Astrocyte of the hippocampus (primary cell): ENCODE results near the gene FIBCD1.
"Not testable (repeated sequence)": the region's sequence is repeated elsewhere in the genome, so short reads cannot be mapped to it uniquely, and the experiment has no call there.

Source experiments
- DNase-seq: peaks from one replicate; pipeline ENCODE4 v3.0.0; 2011; ENCODE audit warnings: low read depth, low spot score

FIBCD1 gene

DNA sequence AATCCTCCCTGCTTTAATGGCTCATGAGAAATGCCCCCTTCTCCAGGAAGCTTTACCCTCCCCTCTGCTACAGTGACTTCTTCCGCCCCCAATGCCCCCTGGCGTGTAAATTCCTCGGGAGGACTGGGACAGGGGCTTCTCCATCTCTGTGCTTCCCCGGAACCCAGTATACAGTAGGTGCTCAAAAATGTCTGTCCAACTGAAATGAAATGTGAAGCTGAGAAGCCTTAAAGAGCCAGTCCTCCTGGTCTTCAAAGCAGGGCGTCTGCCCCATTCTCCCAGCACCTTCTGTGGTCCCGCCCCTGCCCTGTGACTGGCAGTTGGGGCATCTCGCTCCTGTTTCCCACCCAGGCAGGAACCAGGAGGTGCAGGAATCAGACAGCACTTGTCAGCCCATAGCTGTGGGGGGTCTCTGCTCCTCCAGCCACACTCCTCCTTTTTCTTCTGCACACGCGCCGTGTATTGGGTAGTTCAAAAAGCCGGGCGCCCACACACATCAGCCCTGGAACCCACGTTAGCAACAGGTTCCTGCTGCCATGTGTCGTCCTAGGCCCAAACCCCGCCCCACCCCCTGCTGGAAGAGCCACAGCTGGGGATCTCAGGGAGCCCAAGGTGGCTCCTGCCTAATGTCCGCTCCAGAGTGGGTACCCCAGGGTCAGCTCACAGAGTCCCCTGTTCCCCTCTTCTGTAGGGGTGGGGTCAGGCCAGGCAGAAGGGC lies 16.0 kb downstream of the FIBCD1 start:
- DNase-seq, result no peak

GRCh38 chr9:130921989-130922892 lies 16.8 kb downstream of the FIBCD1 start:
- no peak for DNase-seq

- DNase-seq, result no peak
These were observed 17.6 kb downstream of the FIBCD1 start for GRCh38 chr9:130921300-130921988.

- no peak for DNase-seq
These were observed 18.2 kb downstream of the FIBCD1 start for GRCh38 chr9:130920762-130921299.

DNA sequence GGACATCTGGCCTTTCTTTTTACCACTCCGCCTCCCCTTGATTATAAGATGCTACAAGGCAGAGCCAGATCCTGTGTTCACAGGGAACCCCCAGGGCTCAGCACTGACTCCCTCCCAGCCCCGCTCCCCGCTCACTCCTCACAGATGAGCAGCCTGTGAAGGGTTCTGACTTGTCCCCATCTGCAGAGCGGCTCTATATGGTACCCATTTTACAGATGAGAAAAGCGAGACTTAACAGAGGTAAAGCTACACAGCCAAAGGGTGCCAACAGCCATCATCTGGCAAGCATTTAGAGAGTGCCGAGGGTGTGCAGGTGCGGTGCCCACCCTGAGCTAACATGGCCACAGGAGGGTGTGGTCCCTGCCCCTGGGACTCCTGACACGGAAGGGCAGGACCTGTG lies 18.8 kb downstream of the FIBCD1 start:
- no peak for DNase-seq

DNA sequence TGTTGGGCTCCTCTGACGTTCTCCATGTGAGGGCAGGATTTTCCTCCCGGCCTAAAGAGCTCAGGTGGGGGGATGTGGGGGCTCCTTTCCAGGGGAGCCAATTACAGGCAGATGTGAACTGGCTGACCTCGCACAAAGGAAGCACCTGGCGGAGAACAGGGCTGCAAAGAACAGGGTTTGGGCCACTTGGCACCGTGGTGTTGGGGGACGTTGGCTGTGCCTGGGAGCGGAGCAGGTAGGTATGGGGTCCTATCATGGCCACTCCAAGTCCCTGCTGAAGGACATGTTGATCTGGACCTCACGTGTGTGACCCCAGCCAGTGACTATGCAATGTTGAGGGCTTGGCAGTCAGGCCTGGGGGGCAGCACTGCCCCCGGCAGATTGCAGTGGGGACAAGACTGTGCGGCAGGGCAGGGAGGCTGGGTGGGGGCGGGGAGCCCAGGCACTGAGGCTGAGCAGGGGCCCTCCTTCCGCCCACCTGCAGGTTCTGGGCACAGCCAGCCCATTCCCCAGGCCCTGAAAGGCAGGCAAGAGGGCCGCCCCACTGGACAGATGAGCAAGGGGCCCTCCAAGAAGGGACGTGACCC lies 19.4 kb downstream of the FIBCD1 start:
- DNase-seq, result no peak

DNA sequence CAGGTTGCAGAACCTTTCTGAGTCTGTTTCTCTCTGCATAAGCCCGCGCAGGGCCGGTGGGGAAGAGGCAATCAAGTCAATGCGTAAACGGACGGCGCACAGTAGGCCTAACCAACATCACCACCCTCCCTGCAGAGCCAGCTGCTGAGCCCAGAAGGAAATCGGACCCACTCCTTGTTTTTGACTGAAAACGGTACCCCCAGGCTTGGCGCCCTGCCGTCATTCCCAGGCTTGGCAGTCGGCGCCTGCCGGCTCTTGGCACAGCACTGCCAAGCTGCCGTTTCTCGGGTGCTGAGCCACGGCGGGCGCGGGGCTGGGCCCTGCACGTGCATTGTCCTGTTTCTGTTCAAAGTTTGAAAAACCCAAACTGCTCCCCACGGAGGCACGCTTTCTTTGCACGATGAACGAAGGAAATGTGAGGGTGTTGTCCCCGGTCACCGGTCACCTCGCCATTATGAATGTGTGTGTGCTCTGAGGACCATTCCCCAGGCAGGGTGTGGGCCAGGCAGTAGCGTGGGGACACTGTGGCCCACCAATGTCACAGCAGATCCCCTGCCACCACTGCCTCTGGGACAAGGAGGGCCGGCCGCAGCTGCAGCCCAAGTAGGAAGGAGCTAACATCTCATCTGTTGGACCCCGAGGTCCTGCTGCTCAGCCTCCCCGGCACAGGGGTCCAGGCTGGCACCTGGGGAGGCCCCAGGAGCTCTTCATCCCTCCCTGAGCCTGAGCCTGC lies 20.1 kb downstream of the FIBCD1 start:
- no peak for DNase-seq

DNA sequence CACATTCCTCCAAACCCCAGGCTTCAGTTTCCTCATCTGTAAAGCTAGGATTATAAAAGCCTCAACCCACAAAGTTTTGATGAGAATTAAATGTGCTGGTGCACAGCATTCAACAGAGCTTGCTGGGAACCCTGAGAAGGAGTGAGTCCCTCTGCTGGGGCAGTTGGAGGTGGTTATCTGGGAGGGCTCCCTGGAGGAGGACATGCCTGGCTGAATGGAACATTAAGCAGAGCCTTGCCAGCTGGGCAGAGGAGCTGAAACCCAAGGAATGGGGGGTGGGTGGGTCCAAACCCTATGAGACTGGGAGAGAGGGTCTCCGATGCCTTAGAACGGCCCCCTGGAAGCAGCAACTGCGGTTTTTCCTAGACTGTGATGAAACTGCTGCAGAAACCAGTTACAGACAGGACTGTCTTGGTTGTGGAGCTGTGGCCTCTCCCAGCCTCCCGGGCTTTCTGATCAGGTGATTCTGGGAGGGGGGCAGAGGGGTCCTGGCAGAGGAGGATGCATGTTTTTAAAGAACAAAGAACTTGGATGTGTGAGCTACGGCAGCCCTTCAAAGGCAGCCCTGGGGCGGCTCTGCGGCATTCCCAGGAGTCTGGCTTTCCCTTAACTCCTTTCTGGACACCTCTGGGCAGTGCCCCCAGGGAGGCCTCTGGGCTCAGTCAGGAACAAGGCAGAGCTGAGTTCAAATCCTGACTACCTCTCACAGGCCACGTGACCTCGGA lies 20.8 kb downstream of the FIBCD1 start:
- no peak for DNase-seq

DNA sequence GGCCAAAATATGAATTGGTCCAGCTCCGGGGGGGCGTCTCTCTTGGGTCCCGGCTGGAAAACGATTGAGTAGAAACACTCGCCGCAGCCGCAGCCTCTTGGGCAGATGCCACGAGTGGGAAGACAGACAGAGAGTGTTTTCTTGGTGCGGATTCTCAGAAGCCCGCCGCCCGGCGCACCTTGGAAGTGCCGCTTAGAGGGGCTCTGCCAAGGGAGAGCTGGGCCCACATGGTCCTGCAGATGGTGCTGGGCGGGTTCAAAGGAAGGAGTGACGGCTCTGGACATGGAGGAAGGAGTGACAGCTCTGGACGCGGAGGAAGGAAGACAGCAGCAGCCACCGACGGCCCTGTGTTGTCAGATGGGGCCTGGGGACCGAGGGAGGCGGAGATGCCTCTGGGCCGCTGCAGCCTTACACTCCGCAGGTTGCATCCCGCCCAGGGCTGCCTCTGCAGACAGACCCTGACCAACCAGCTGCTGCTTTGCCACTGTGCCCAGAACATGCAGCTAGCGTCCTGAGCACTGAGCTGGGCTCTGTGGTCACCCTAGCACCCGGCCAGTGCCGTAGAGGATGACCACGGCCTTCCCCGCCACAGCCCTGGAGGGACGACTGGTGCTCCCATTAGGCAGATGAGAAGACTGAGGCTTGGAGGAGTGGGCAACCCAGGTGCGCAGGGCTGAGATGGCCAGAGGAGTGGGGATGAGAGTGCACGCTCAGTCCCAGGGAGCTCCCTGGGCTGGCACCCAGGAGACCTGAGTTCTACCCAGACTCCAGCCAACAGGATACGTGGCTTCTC lies 21.7 kb downstream of the FIBCD1 start:
- DNase-seq, result no peak

- no peak for DNase-seq
These were observed 24.0 kb downstream of the FIBCD1 start for GRCh38 chr9:130915096-130915447.

DNA sequence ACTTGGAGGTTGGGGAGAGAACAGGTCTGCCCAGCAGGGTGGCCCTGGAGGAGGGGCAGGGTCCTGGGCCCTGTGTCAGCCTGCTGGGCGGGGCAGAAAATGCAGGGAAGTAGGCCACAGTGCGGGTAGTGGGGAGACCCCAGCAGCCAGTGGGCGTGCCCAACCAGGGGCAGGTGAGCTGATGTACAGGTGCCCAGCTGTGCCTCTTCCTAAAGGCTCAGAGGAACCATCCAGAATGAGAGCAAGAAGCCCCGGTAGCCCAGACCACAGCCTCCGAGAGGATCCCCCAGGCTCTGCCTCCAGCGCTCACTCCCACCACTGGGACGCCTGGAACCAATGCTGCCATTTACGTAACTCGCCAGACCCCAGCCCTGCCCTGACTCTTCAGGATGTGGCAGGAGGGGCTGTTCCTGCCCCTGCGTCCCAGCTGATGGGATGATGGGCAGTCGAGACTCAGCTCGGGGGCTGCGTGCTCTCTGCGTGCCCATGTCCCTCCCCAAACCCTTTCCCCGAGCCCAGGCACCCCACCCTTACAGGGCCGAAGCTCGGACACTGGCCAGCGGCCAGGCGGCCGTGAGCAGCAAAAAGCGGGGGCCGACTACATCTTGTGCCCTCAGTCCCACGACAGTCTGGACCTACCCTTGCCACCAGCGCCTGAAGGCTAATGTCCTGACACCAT lies 24.5 kb downstream of the FIBCD1 start:
- no peak for DNase-seq

DNA sequence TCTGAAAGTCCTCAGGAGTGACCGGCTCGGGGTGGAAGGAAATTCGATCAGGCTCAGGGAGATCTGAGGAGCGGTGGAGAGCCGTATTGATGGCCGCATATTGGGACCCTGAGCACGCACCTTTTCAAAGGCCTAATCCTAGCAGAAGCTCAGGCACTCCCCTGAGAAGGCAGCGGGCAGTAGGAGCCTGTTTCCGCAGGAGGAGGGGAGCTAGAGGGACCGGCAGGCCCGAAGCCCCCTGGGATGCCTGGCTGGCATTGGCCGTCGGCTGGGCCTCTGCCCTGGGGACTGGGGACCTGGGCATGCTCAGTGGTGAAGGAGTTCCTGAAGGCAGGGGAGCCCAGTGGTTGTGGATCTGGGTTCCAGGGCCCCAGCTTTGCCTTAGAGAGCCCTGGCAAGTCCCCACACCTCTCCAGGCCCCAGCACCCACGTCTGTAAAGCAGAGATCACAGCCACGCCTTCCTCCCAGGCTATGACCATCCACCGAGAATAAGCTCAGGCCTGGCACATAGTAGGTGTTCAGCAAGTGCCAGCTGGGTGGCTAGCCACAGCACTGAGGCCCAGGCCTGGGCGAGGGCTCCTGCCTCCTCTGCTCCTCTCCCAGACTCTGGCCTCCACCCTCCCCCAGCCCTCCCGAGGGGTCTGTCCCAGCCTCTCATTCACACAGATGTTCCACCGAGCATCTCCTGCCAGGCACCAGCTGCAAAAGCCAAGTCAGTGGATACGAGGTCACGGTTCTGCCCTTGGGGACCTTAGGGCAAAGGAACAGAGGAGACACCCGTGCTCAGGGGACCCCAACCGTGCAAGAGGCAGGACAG lies 25.2 kb downstream of the FIBCD1 start:
- no peak for DNase-seq

GRCh38 chr9:130912932-130913598 lies 26.0 kb downstream of the FIBCD1 start:
- peak; percentile 87 for DNase-seq

GRCh38 chr9:130911254-130912049 lies 27.6 kb downstream of the FIBCD1 start:
- no peak for DNase-seq

DNA sequence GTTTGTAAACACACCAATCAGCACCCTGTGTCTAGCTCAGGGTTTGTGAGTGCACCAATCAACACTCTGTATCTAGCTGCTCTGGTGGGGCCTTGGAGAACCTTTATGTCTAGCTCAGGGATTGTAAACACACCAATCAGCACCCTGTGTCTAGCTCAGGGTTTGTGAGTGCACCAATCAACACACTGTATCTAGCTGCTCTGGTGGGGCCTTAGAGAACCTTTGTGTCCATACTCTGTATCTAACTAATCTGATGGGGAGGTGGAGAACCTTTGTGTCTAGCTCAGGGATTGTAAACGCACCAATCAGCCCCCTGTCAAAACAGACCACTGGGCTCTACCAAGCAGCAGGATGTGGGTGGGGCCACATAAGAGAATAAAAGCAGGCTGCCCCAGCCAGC lies 28.4 kb downstream of the FIBCD1 start:
- DNase-seq, result not testable (repeated sequence)

- not testable (repeated sequence) for DNase-seq
These were observed 29.0 kb downstream of the FIBCD1 start for GRCh38 chr9:130910041-130910440.

DNA sequence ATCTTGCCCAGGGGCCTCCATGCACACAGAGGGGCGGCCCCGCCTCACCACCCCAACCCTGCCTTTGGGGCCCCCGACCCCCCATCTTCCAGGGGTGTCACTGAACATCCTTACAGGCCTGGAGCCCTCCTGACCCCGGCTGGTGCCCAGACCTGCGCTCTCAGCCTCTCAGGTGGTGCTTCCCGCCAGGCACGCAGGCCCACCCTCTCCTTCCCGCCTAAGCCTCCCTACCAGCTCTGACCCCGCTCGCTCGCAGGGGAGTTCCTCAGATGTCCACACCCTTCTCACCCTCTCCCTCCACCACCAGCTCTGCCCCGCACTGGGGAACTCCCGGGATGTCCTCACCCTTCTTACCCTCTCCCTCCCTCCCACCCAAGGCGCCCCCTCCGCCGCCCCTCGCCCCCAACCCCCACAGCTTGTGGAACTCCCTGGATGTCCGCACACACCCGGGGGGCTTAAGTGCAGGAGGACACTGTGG lies 30.1 kb downstream of the FIBCD1 start:
- DNase-seq, result no peak
